ENCODE data around the gene CHL1. TPM values are rescaled to one million over a fixed set of nuclear protein-coding genes. Genes with fewer than 3 reads are reported as not detected.

CHL1 gene
- total RNA-seq, 5 donors from 2014 or later (not counting 1 experiment from before 2014, with no cell fraction given): 0.06 to 0.46 (median 0.18) TPM; not detected in 2

GRCh38 chr3:403826-404225, 207.3 kb downstream of the CHL1 start:
- POLR2A ChIA-PET: no interaction called here
- Mint-ChIP-seq H3K27ac (no peak overlapping the region), H3K4me3 (no peak overlapping the region), H3K27me3 (no peaks in the 10 kb centered on the region), H3K36me3 (no peaks in the 10 kb centered on the region), H3K9me3 (peaks cover 4 to 7% (median 5%) of the 10 kb centered on the region in 3 donors), H3K4me1 (no peaks in the 10 kb centered on the region)
- H3K27ac ChIP-seq (ENCODE audit: low read length): no peak overlapping the region
- H3K4me1 ChIP-seq (ENCODE audit: control insufficient read depth in 1 of 2, extremely low read depth in 1 of 2, insufficient read depth in 2 of 2, low read length in 2 of 2): no peaks in the 10 kb centered on the region
- ATAC-seq (replicated peaks in 1 of 4): no peak
- CTCF ChIA-PET: no interaction called here
- H3K36me3 ChIP-seq (ENCODE audit: control insufficient read depth in 2 of 2, extremely low read depth in 1 of 2, insufficient read depth in 1 of 2, low read length in 1 of 2): no peaks in the 10 kb centered on the region
- H3K9me3 ChIP-seq: no peaks in the 10 kb centered on the region
- no peak for DNase-seq
- H3K27me3 ChIP-seq (replicated peaks in 1 of 2; ENCODE audit: control insufficient read depth in 2 of 2, extremely low read depth in 1 of 2, insufficient read depth in 2 of 2, low read length in 1 of 2): no peaks in the 10 kb centered on the region
- WGBS (ENCODE audit: insufficient coverage): 73% methylated on average over 3 of the region's 4 CpGs
- no peak overlapping the region for H3K4me3 ChIP-seq (ENCODE audit: control insufficient read depth in 1 of 2, extremely low read depth in 1 of 2, low read length in 1 of 2)

DNA sequence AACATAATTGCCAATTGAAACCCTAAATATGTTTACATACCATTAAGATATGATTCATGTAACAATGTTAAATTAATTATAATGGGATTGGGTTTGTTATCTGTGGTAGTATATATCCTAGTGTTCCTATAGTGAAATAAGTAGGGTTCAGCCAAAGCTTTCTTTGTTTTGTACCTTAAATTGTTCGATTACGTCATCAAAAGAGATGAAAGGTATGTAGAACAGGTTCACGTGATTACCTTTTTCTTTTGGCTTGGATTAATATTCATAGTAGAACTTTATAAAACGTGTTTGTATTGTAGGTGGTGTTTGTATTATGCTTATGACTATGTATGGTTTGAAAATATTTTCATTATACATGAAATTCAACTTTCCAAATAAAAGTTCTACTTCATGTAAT, 212.4 kb downstream of the CHL1 start:
- Mint-ChIP-seq H3K4me1 (no peaks in the 10 kb centered on the region), H3K27ac (no peak overlapping the region), H3K36me3 (no peaks in the 10 kb centered on the region), H3K9me3 (peaks cover 0 to 3% (median 2%) of the 10 kb centered on the region in 3 donors), H3K27me3 (no peaks in the 10 kb centered on the region), H3K4me3 (no peak overlapping the region)
- 88% methylated on average over 3 of the region's 4 CpGs for WGBS (ENCODE audit: insufficient coverage)
- POLR2A ChIA-PET: no interaction called here
- no peaks in the 10 kb centered on the region for H3K9me3 ChIP-seq
- DNase-seq (no peak), ATAC-seq (replicated peaks in 1 of 4) (no peak)
- H3K27ac ChIP-seq (ENCODE audit: low read length): no peak overlapping the region
- H3K4me1 ChIP-seq (ENCODE audit: control insufficient read depth in 1 of 2, extremely low read depth in 1 of 2, insufficient read depth in 2 of 2, low read length in 2 of 2): no peaks in the 10 kb centered on the region
- no peaks in the 10 kb centered on the region for H3K36me3 ChIP-seq (ENCODE audit: control insufficient read depth in 2 of 2, extremely low read depth in 1 of 2, insufficient read depth in 1 of 2, low read length in 1 of 2)
- H3K27me3 ChIP-seq (replicated peaks in 1 of 2; ENCODE audit: control insufficient read depth in 2 of 2, extremely low read depth in 1 of 2, insufficient read depth in 2 of 2, low read length in 1 of 2): no peaks in the 10 kb centered on the region
- CTCF ChIA-PET: no interaction called here
- H3K4me3 ChIP-seq (ENCODE audit: control insufficient read depth in 1 of 2, extremely low read depth in 1 of 2, low read length in 1 of 2): no peak overlapping the region

DNA sequence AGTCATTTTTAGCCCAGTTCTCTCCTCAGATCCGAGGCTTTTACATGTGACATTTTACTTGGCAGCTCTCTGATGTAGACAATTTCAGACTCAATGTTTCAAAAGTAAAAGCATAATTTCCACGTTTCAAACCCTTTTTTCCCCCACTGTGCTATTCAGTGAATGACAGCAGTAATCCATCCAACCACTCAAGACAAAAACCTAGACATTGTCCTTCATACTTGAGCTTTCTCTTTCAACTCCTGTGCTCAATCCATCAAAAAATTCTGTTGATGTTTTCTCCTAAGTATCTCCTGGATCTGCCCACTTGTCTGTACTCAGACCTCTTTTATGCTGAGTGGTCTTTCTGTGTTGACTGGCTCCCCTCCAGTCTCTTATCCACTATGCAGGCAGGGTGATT, 214.7 kb downstream of the CHL1 start:
- H3K4me1 Mint-ChIP-seq: no peaks in the 10 kb centered on the region
- H3K27me3 Mint-ChIP-seq: no peaks in the 10 kb centered on the region
- no peak overlapping the region for H3K4me3 Mint-ChIP-seq
- no peaks in the 10 kb centered on the region for H3K9me3 ChIP-seq
- no peaks in the 10 kb centered on the region for H3K36me3 ChIP-seq (ENCODE audit: control insufficient read depth in 2 of 2, extremely low read depth in 1 of 2, insufficient read depth in 1 of 2, low read length in 1 of 2)
- no peaks in the 10 kb centered on the region for H3K36me3 Mint-ChIP-seq
- H3K27ac Mint-ChIP-seq: no peak overlapping the region
- H3K4me3 ChIP-seq (ENCODE audit: control insufficient read depth in 1 of 2, extremely low read depth in 1 of 2, low read length in 1 of 2): no peak overlapping the region
- H3K27ac ChIP-seq (ENCODE audit: low read length): no peak overlapping the region
- 26% methylated on average over 2 of the region's 2 CpGs for WGBS (ENCODE audit: insufficient coverage)
- no peaks in the 10 kb centered on the region for H3K4me1 ChIP-seq (ENCODE audit: control insufficient read depth in 1 of 2, extremely low read depth in 1 of 2, insufficient read depth in 2 of 2, low read length in 2 of 2)
- H3K27me3 ChIP-seq (replicated peaks in 1 of 2; ENCODE audit: control insufficient read depth in 2 of 2, extremely low read depth in 1 of 2, insufficient read depth in 2 of 2, low read length in 1 of 2): no peaks in the 10 kb centered on the region
- no peak for ATAC-seq (replicated peaks in 1 of 4)
- DNase-seq: no peak
- ChIA-PET POLR2A (interaction anchor here in 1 of 2 donors (0.6 kb wide), 1 partner anchor 102 kb away, joined by 3 read pairs; no protein-coding TSS in a partner anchor), CTCF (no interaction called here)
- H3K9me3 Mint-ChIP-seq: peaks cover 0 to 2% (median 0%) of the 10 kb centered on the region in 3 donors

DNA sequence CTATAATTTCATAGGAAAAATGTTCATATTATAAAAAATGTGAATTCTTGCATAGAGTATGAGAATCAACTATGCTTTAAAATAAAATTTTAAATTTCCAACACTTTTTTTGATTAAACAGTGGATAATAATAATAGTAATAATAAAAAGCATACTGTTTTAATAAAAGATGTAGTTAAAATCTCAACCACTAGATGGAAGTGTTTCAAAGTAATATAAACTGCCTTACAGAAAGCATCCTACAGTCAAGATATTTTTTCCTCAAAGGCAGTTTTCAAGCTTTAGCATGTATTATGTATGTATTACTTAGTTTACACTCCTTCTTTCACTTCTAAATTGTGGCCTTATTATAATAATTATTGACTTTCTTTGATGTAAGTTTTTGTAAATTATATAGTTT, 217.5 kb downstream of the CHL1 start:
- H3K36me3 Mint-ChIP-seq: no peaks in the 10 kb centered on the region
- H3K4me1 Mint-ChIP-seq: no peaks in the 10 kb centered on the region
- no peaks in the 10 kb centered on the region for H3K27me3 ChIP-seq (replicated peaks in 1 of 2; ENCODE audit: control insufficient read depth in 2 of 2, extremely low read depth in 1 of 2, insufficient read depth in 2 of 2, low read length in 1 of 2)
- no peaks in the 10 kb centered on the region for H3K4me1 ChIP-seq (ENCODE audit: control insufficient read depth in 1 of 2, extremely low read depth in 1 of 2, insufficient read depth in 2 of 2, low read length in 2 of 2)
- no peak overlapping the region for H3K4me3 ChIP-seq (ENCODE audit: control insufficient read depth in 1 of 2, extremely low read depth in 1 of 2, low read length in 1 of 2)
- no peak for ATAC-seq (replicated peaks in 1 of 4)
- no peak overlapping the region for H3K27ac Mint-ChIP-seq
- H3K9me3 Mint-ChIP-seq: peaks cover 0 to 3% (median 0%) of the 10 kb centered on the region in 3 donors
- no peaks in the 10 kb centered on the region for H3K36me3 ChIP-seq (ENCODE audit: control insufficient read depth in 2 of 2, extremely low read depth in 1 of 2, insufficient read depth in 1 of 2, low read length in 1 of 2)
- no peaks in the 10 kb centered on the region for H3K9me3 ChIP-seq
- no peak overlapping the region for H3K27ac ChIP-seq (ENCODE audit: low read length)
- no peak for DNase-seq
- no peaks in the 10 kb centered on the region for H3K27me3 Mint-ChIP-seq
- H3K4me3 Mint-ChIP-seq: no peak overlapping the region
- POLR2A ChIA-PET: no interaction called here
- CTCF ChIA-PET: no interaction called here

- Histone ChIP-seq H3K36me3 (ENCODE audit: control insufficient read depth in 2 of 2, extremely low read depth in 1 of 2, insufficient read depth in 1 of 2, low read length in 1 of 2) (no peaks in the 10 kb centered on the region), H3K27ac (ENCODE audit: low read length) (no peak overlapping the region), H3K27me3 (replicated peaks in 1 of 2; ENCODE audit: control insufficient read depth in 2 of 2, extremely low read depth in 1 of 2, insufficient read depth in 2 of 2, low read length in 1 of 2) (no peaks in the 10 kb centered on the region), H3K4me3 (ENCODE audit: control insufficient read depth in 1 of 2, extremely low read depth in 1 of 2, low read length in 1 of 2) (no peak overlapping the region), H3K4me1 (ENCODE audit: control insufficient read depth in 1 of 2, extremely low read depth in 1 of 2, insufficient read depth in 2 of 2, low read length in 2 of 2) (no peaks in the 10 kb centered on the region), H3K9me3 (no peaks in the 10 kb centered on the region)
- ChIA-PET POLR2A (no interaction called here), CTCF (interaction anchor here in 1 of 2 donors (0.7 kb wide), 1 partner anchor 95 kb away, joined by 3 read pairs; no protein-coding TSS in a partner anchor)
- DNase-seq (no peak), ATAC-seq (replicated peaks in 1 of 4) (no peak)
- Mint-ChIP-seq H3K4me3 (no peak overlapping the region), H3K27me3 (no peaks in the 10 kb centered on the region), H3K9me3 (peaks cover 0 to 5% (median 0%) of the 10 kb centered on the region in 3 donors), H3K36me3 (no peaks in the 10 kb centered on the region), H3K27ac (no peak overlapping the region), H3K4me1 (no peaks in the 10 kb centered on the region)
- WGBS (ENCODE audit: insufficient coverage): 80% methylated on average over 1 of the region's 7 CpGs
Measured at GRCh38 chr3:418239-418929, 221.8 kb downstream of the CHL1 start.

- 71% methylated on average over 1 of the region's 5 CpGs for WGBS (ENCODE audit: insufficient coverage)
- Mint-ChIP-seq H3K4me3 (no peak overlapping the region), H3K27ac (no peak overlapping the region), H3K9me3 (peaks cover 0 to 9% (median 7%) of the 10 kb centered on the region in 3 donors), H3K36me3 (no peaks in the 10 kb centered on the region), H3K4me1 (no peaks in the 10 kb centered on the region), H3K27me3 (no peaks in the 10 kb centered on the region)
- no peaks in the 10 kb centered on the region for H3K36me3 ChIP-seq (ENCODE audit: control insufficient read depth in 2 of 2, extremely low read depth in 1 of 2, insufficient read depth in 1 of 2, low read length in 1 of 2)
- CTCF ChIA-PET: no interaction called here
- no peak overlapping the region for H3K27ac ChIP-seq (ENCODE audit: low read length)
- no peak overlapping the region for H3K4me3 ChIP-seq (ENCODE audit: control insufficient read depth in 1 of 2, extremely low read depth in 1 of 2, low read length in 1 of 2)
- H3K4me1 ChIP-seq (ENCODE audit: control insufficient read depth in 1 of 2, extremely low read depth in 1 of 2, insufficient read depth in 2 of 2, low read length in 2 of 2): no peaks in the 10 kb centered on the region
- H3K27me3 ChIP-seq (replicated peaks in 1 of 2; ENCODE audit: control insufficient read depth in 2 of 2, extremely low read depth in 1 of 2, insufficient read depth in 2 of 2, low read length in 1 of 2): no peaks in the 10 kb centered on the region
- POLR2A ChIA-PET: no interaction called here
- no peak for DNase-seq
- H3K9me3 ChIP-seq: no peaks in the 10 kb centered on the region
- ATAC-seq (replicated peaks in 1 of 4): no peak
Measured at GRCh38 chr3:420584-420983, 224.0 kb downstream of the CHL1 start.

- H3K4me3 Mint-ChIP-seq: no peak overlapping the region
- no peaks in the 10 kb centered on the region for H3K27me3 ChIP-seq (replicated peaks in 1 of 2; ENCODE audit: control insufficient read depth in 2 of 2, extremely low read depth in 1 of 2, insufficient read depth in 2 of 2, low read length in 1 of 2)
- no CpG with 5 or more reads among the region's 3 CpGs for WGBS (ENCODE audit: insufficient coverage)
- no peaks in the 10 kb centered on the region for H3K27me3 Mint-ChIP-seq
- ATAC-seq (replicated peaks in 1 of 4): no peak
- no peaks in the 10 kb centered on the region for H3K36me3 Mint-ChIP-seq
- DNase-seq: no peak
- H3K4me1 ChIP-seq (ENCODE audit: control insufficient read depth in 1 of 2, extremely low read depth in 1 of 2, insufficient read depth in 2 of 2, low read length in 2 of 2): no peaks in the 10 kb centered on the region
- H3K36me3 ChIP-seq (ENCODE audit: control insufficient read depth in 2 of 2, extremely low read depth in 1 of 2, insufficient read depth in 1 of 2, low read length in 1 of 2): no peaks in the 10 kb centered on the region
- no peaks in the 10 kb centered on the region for H3K4me1 Mint-ChIP-seq
- H3K4me3 ChIP-seq (ENCODE audit: control insufficient read depth in 1 of 2, extremely low read depth in 1 of 2, low read length in 1 of 2): no peak overlapping the region
- ChIA-PET CTCF (no interaction called here), POLR2A (no interaction called here)
- peaks cover 0 to 7% (median 6%) of the 10 kb centered on the region in 3 donors for H3K9me3 Mint-ChIP-seq
- H3K27ac ChIP-seq (ENCODE audit: low read length): no peak overlapping the region
- no peak overlapping the region for H3K27ac Mint-ChIP-seq
- H3K9me3 ChIP-seq: no peaks in the 10 kb centered on the region
Measured at GRCh38 chr3:425079-425478, 228.5 kb downstream of the CHL1 start.
